Measurements from ENCODE around the gene SSR2.

DNA sequence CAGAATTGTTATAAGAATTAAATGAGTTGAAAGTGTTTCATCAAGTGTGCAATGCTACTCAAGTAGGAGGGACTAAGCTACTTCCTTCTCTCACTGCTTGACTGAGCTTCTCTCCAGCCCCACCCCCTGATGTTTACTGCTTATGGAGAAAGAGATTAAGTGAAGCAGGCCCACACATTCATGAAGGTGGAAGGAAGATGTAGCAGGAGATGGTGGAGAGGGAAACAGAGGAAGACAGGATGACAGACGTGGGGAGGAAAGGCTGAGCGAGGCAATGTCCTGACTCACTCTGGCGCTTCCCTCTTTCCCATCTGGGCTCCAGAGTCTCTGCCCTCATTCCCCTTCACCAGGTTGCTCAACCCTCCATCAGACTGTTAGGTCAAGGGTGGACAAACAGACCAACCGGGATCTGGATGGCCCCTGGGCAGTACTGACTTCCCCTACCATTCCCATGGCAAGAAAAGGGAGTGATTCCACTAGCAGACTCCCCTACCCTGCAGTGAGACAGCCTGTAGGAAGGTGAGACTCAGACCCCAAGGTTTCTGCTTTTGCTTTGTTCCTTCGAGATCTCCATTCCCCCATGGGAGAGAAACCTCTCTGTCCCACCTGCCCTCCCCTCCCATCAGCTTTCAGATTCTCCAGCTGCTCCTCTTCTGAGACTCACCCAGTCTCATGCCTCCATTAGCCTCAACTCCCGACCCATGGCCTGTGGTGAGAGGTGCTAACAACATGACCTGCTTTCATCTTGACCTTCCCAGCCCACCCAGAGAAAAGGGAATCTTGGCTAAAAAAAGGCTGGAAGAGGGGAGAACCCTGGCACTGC, 39.3 kb downstream of the SSR2 start:
- TF ChIP-seq POLR2AphosphoS5 (IDR thresholded peaks at IDR 0.05): peak in 1 of 3 donors; percentile 54
- TF ChIP-seq, protein P1, sequence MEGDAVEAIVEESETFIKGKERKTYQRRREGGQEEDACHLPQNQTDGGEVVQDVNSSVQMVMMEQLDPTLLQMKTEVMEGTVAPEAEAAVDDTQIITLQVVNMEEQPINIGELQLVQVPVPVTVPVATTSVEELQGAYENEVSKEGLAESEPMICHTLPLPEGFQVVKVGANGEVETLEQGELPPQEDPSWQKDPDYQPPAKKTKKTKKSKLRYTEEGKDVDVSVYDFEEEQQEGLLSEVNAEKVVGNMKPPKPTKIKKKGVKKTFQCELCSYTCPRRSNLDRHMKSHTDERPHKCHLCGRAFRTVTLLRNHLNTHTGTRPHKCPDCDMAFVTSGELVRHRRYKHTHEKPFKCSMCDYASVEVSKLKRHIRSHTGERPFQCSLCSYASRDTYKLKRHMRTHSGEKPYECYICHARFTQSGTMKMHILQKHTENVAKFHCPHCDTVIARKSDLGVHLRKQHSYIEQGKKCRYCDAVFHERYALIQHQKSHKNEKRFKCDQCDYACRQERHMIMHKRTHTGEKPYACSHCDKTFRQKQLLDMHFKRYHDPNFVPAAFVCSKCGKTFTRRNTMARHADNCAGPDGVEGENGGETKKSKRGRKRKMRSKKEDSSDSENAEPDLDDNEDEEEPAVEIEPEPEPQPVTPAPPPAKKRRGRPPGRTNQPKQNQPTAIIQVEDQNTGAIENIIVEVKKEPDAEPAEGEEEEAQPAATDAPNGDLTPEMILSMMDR (IDR thresholded peaks at IDR 0.05 in 8 of 11, conservative IDR thresholded peaks at IDR 0.05 in 3 of 11): no peak
